Stimulated activated CD8-positive, alpha-beta memory T cell treated with anti-CD3 and anti-CD28 coated beads, Interleukin-2, amount 100 ng/mL, for 48 hours (primary cell): ENCODE data around the gene GRAMD2B.
"Not testable (repeated sequence)": the region's sequence is repeated elsewhere in the genome, so short reads cannot be mapped to it uniquely, and the experiment has no call there.

ENCODE experiments used
- DNase-seq, 2 donors: peaks; one replicate each; pipeline ENCODE4 v3.0.0-alpha.2; 2020; ENCODE audit warnings: low read depth in 2 of 2

The GRAMD2B gene

GRCh38 chr5:126450346-126450745, 27.1 kb downstream of the GRAMD2B start:
- DNase-seq = no peak

GRCh38 chr5:126450907-126451306, 27.7 kb downstream of the GRAMD2B start:
- no peak for DNase-seq

GRCh38 chr5:126452477-126452876, 29.3 kb downstream of the GRAMD2B start:
- no peak for DNase-seq

- DNase-seq = no peak
These were observed 30.9 kb downstream of the GRAMD2B start for GRCh38 chr5:126454081-126454480.

- DNase-seq = no peak
These were observed 31.3 kb downstream of the GRAMD2B start for GRCh38 chr5:126454535-126454934.

- DNase-seq = no peak
These were observed 32.1 kb downstream of the GRAMD2B start for GRCh38 chr5:126455264-126455663.

- DNase-seq = no peak
These were observed 32.5 kb downstream of the GRAMD2B start for GRCh38 chr5:126455728-126456127.

- DNase-seq = no peak
These were observed 33.1 kb downstream of the GRAMD2B start for GRCh38 chr5:126456217-126456820.

GRCh38 chr5:126460459-126460858, 37.2 kb downstream of the GRAMD2B start:
- no peak for DNase-seq

GRCh38 chr5:126460977-126461376, 37.8 kb downstream of the GRAMD2B start:
- no peak for DNase-seq

- no peak for DNase-seq
These were observed 38.6 kb downstream of the GRAMD2B start for GRCh38 chr5:126461838-126462237.

GRCh38 chr5:126462239-126463014, 39.2 kb downstream of the GRAMD2B start:
- no peak for DNase-seq

- DNase-seq = no peak
These were observed 40.8 kb downstream of the GRAMD2B start for GRCh38 chr5:126464016-126464415.

GRCh38 chr5:126464959-126465358, 41.8 kb downstream of the GRAMD2B start:
- no peak for DNase-seq

- no peak for DNase-seq
These were observed 44.9 kb downstream of the GRAMD2B start for GRCh38 chr5:126468091-126468490.

GRCh38 chr5:126469536-126470316, 46.5 kb downstream of the GRAMD2B start:
- DNase-seq = no peak

GRCh38 chr5:126470529-126470928, 47.3 kb downstream of the GRAMD2B start:
- not testable (repeated sequence) for DNase-seq

- DNase-seq = no peak
These were observed 48.0 kb downstream of the GRAMD2B start for GRCh38 chr5:126471247-126471646.

- no peak for DNase-seq
These were observed 48.8 kb downstream of the GRAMD2B start for GRCh38 chr5:126471875-126472537.

- no peak for DNase-seq
These were observed 49.3 kb downstream of the GRAMD2B start for GRCh38 chr5:126472538-126472889.

GRCh38 chr5:126477294-126478117, 54.3 kb downstream of the GRAMD2B start:
- no peak for DNase-seq
